Kidney glomerular epithelial cell (primary cell): Measurements from ENCODE around the gene MYL6.
"Not testable (repeated sequence)": the region's sequence is repeated elsewhere in the genome, so short reads cannot be mapped to it uniquely, and the experiment has no call there.

Experiments used
- DNase-seq: peaks from one replicate; lab custom pipeline; 2025; lab: John Stamatoyannopoulos, UW

Gene MYL6

DNA sequence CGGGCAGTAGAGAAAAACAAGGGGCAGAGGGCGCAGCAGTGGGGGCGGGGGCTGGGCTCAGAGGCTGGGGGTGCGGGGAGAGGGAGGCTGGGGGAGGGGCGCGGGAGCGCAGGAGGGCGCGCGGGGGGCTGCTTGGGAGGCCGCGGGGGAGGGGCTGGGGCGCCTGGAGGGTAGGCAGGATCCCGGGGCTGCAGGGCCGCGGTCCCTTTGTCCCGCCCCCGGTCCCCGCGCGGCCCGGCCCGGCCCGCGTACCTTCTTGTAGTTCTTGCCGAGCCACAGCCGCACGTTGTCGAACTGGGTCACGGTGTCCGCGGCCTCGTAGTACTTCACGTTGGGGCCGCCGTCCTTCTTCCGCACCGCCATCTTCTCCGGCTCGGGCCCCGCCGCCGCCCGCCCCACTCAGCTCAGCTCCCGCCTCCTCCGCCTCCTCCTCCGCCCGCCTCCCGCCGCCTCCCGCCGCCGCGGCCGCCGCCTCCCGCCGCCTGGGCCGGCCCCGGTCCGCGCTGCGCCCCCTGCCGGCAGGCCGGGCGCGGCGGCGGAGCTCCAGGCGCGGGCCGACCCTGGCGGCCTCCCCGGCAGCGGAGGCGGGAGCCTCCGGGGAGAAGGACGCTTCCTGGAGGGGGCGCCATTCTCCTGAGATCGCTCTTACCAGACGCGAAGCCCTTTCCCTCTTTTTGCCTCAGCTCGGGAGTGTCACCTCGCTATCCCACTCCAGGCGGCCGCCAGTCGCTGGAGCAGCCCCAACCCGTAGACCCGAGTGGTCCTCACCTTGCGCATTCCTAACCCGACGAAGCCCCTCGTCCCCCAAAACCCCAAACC lies 31.1 kb downstream of the MYL6 start, which contains the start of gene SMARCC2:
SMARCC2 (minus strand) TSS at position 385 of the 819 bp plus-strand sequence; CDS start at position 363, 22 bp downstream.
- DNase-seq, result peak; percentile 67

DNA sequence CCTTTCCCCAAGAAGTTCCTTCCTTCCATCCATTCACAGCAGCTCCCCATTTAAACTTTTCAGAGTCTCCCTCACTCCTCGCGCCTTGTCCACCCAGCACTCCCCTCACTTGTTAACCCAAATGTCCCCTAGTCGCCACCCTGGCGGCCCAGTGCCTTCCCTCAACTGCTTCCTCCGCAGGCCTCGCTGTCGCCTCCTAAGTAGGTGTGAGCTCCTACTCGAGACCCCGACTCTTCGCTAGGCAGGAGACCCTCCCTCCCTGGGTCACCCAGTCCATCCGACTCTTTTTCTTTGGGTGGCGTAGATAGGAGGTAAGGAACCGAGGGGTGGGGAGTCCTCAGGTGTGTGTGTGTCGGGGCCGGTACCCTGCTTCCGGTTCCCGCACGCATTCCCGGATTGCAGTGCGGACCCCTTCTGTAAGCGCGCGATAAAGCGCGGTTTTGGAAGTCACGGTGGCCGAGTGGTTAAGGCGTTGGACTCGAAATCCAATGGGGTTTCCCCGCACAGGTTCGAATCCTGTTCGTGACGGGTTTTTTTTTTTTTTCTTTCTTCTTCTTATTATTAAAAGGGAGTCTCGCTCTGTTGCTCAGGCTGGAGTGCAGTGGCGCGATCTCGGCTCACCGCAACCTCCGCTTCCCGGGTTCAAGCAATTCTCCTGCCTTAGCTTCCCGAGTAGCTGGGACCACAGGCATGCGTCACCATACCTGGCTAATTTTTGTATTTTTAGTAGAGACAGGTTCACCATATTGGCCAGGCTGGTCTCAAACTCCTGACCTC lies 31.9 kb downstream of the MYL6 start:
- DNase-seq, result peak; percentile 78

DNA sequence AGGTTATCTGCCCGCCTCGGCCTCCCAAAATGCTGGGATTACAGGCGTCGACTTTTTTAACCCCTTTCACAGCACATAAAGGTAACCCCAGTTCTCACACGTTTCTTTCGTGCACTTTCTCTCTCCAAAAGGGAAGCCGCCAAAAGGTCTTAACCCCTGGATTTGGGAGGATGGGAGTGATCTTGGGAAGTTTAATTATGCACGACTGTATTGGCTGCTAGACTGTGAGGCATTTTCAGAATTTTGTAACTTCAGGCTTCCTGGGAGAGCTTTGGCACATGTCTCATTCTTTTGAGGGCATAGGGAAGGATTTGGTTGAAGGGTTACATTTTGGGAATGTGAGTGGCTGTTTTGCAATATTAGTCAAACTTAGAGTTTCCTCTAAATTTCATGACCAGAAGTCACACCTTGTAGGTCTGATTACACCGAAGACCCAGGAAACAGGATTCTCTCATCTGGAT lies 32.6 kb downstream of the MYL6 start:
- DNase-seq, result no peak

DNA sequence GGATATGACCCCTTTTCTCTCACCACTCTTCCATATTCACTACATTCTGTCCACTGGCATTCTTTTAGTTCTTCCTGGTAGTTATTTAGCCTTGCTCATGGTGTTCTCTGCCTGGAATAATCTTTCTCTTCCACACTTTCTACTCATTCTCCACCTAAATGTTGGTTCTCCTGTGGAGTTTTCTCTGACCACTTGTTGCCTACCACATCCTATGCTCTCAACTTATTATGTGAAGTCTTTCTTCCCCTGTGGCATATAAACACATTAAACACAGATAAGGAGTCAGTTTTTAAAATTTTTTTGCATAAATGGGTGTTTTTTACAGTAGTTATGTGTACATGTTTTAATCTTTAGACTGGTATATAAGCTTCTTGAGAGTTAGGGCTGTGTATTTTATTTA lies 34.4 kb downstream of the MYL6 start:
- no peak for DNase-seq

DNA sequence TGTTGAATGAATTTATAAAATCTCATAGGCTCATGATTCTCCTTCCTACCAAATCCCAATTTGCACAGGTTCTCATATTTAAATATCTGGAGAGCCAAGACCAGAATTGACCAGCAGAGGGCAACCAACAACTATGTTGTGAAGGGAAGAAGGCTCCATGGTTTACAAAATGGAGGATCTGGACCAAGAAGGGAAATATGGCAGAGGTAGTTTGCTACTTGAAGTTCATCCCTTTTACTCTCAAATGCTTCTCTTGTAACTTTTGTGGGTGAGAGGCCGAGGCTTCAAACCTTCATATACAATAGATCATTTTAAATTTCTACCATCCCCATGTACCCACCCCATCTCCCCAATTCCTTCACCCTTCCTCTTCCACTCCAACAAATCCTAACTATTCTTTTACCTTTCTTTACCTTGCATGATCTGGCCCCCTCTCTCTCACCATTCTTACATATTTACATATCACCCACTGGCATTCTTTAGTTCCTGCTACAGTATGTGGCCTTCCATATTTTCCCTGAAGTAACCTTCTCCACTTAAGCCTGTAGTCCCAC lies 34.9 kb downstream of the MYL6 start:
- peak; percentile 74 for DNase-seq

DNA sequence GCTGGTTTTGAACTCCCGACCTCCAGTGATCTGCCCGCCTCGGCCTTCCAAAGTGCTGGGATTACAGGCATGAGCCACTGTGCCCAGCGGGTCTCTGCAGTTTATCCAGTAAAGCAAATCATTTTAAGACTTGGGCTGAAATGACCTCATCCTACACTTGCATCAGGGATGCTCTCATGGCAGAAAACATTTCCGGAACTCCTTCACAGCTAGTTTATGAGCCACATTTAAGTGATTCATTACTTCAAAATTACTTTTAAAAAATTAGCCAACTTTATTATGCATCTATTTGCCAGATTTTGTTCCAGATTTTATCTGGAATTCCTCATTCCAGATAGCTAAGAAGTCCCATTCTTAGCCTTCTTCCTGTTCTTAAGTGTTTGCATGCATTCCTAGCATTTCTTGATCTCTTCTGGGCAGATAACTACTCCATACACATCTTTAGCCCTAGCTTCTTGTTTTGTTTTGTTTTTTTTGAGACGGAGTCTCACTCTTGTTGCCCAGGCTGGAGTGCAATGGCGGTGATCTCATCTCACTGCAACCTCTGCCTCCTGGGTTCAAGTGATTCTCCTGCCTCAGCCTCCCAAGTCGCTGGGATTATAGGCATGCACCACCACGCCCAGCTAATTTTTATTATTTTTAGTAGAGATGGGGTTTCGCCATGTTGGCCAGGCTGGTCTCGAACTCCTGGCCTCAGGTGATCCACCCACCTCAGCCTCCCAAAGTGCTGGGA lies 38.8 kb downstream of the MYL6 start:
- not testable (repeated sequence) for DNase-seq

DNA sequence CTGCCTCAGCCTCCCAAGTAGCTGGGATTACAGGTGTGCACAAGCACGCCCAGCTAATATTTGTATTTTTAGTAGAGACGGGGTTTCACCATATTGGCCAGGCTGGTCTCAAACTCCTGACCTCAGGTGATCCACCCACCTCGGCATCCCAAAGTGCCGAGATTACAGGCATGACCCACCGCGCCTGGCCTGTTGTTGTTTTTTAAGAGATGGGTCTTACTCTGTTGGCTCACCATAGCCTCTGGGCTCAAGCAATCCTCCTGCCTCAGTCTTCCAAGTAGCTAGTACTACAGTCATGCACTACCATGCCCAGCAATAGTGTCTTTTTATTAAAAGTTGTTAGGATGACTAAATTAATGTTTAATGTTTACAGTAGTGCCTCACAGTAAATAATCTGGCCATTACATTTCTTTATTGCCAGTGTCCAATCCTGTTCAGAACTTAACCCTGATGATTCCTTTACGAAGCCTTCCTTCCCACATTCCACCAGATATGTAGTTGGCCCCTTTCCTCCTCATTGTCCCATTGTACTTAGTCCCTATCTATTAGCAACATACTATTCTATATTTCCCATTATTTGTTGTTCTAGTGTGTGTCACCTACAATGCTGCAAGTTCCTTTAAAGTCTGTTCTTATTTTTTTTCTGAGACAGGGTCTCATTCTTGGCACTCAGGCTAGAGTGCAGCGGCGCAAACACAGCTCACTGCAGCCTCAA lies 39.9 kb downstream of the MYL6 start:
- DNase-seq, result no peak

DNA sequence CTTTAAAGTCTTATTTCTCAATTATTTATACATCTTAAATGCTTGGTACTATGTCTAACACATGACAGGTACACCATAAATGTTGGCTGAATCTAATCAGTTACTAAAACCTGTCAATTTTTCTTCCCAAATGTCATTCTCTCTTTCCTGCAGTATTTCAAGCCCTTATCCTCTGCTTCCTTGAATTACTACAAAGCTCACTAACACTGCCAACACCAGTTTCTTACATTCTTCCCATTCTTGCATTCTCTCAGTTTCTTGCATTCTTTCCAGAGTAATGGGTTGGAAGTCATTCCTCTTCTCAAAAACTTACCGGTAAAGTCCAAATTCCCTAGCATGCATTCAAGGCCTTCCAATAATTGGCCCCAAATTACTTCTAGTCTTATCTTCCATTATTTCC lies 40.7 kb downstream of the MYL6 start:
- no peak for DNase-seq

DNA sequence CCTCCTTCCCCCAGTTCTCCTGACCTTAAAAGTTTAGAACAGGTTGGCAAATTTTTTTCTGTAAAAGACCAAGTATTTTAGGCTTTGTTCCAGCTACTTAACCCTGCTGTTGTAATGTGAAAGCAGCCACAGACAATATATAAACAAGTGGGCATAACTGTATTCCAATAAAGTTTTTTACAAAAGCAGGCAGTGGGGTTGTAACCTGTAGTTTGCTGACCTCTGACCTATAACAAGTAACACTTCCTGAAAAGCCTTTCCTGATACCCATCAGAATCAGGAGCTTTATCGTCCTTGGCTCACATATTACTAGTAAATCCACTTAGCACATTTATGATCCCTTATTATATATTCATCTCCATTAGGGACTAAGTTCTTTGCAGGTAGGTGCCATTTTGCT lies 44.2 kb downstream of the MYL6 start:
- DNase-seq, result no peak

DNA sequence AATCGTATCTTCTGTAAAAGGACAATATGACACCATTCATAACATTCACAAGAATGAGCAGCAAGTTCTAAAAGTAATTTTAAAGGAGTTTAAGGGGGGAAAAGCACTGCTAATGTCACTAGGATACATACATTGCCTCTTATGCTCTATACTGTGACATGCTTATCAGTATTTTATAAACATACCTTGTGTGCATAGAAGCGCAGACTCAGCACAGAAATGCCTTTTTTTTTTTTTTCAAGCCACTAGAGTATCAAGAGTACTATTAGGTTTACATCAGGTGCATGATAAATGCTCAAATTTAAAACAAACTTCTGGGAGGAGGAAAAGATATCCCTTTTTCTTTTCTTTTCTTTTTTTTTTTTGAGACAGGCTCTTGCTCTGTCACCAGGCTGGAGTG lies 44.7 kb downstream of the MYL6 start:
- DNase-seq, result no peak

DNA sequence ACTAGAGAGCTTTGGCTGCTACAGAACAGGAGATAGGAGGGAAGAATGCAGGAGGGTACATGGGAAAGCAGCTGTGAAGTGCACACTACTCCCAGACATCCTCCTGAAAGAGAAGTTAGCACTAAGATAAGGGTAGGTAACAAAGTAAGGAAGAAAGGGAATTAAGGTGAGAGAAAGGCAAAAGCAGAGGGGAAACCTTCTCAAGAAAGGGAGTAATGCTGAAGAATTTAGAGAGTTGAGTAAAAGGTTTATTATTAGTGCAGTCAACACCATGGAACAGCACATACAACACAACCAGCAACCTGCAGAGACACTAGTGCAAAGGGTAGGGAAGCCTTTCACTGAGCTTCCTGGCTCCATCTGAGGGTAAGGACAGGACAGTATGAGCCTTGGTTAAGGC lies 46.1 kb downstream of the MYL6 start:
- DNase-seq, result no peak

DNA sequence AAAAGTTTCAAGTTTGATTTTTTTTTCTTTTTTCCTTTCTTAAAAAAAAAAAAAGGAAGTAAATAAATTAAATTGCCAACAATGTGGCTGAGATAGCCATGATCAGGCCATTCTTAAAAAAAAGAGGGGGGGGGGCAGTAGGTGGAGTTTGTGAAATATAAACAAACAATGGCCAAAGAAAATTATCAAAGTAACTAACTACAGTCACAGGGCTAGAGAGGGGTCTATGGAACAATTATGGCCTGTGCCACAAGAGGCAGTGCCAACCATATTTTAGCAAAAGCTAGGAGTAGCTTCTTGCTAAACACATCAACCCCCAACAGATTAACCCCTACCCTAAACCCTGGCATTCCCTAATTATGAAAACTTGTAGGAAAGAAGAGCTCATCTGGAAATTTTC lies 47.3 kb downstream of the MYL6 start:
- no peak for DNase-seq

DNA sequence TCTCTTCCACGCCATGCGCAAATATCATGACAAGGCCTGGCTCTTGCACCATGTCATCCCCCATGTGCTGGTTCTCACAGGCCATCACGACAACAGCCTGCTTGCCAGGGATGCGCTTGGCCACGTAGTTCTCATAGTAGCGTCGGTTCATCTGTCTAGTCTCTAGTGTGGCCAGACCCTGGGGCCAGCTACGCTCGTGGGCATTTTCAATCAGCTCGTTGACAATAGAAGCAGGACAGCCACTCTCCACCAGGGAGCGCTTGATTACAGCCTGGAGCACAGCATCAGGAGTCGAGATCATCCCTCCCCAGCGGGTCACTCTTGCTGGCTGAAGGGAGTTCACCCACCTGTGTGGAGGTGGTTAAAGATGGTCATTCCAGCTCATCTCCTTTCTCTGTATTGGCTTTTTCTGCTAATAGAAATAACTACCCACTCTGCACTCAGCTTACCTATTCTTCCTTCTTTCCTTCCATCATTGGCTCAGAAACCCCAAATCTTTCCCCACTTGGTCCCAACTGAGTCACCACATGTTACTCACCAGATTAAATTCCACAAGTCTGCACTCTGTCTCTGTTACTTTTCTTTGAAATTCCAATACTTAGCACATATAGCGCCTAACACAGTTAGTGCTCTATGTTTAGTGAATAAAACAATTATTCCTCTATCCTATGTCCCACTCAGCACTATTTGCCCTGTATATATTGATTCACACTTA lies 48.5 kb downstream of the MYL6 start:
- DNase-seq, result no peak

DNA sequence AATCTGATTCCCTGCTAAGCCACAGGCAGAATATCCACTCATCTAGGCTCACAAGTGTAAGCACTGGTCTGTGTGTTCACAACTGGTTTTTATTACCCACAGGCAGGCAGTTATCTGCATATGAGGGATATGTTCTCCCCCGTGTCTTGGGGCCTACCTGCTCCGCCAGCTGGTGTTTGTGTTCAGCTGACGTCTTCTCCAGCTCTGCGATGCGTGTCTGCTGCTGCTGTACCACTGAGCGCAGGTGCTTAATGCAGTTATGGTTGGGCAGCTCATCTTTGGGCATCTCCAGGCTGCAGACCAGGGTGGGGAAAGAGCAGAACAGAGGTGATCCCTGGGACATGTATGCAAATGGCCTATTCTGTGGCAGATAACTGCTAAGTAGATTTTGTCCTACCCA lies 49.8 kb downstream of the MYL6 start:
- DNase-seq, result no peak
